Effector CD4-positive, alpha-beta T cell (primary cell): Measurements from ENCODE around the gene OR10A2.
"Not testable (repeated sequence)": the region's sequence is repeated elsewhere in the genome, so short reads cannot be mapped to it uniquely, and the experiment has no call there.

ENCODE experiments used
- DNase-seq: peaks from one replicate; pipeline ENCODE4 v3.0.0-alpha.2; 2020

OR10A2 gene

GRCh38 chr11:6888830-6889229, 26.0 kb downstream of the OR10A2 start:
- no peak for DNase-seq

- DNase-seq, result no peak
Observed at GRCh38 chr11:6889835-6890234, 27.0 kb downstream of the OR10A2 start.

- no peak for DNase-seq
Observed at GRCh38 chr11:6892400-6892799, 29.5 kb downstream of the OR10A2 start, which contains the start of gene OR2D2. OR2D2 (minus strand) TSS chr11:6892500; CDS start chr11:6892500, 0 bp downstream.

- no peak for DNase-seq
Observed at GRCh38 chr11:6894097-6894496, 31.2 kb downstream of the OR10A2 start.

GRCh38 chr11:6895010-6895409, 32.2 kb downstream of the OR10A2 start:
- no peak for DNase-seq

- DNase-seq, result no peak
Observed at GRCh38 chr11:6898911-6899310, 36.1 kb downstream of the OR10A2 start.

- no peak for DNase-seq
Observed at GRCh38 chr11:6900327-6900999, 37.6 kb downstream of the OR10A2 start.

- DNase-seq, result not testable (repeated sequence)
Observed at GRCh38 chr11:6904804-6905203, 41.9 kb downstream of the OR10A2 start.

- no peak for DNase-seq
Observed at GRCh38 chr11:6911378-6911777, 48.5 kb downstream of the OR10A2 start.

GRCh38 chr11:6911948-6912347, 49.1 kb downstream of the OR10A2 start:
- no peak for DNase-seq

GRCh38 chr11:6919698-6920097, 56.8 kb downstream of the OR10A2 start:
- DNase-seq, result no peak

- DNase-seq, result no peak
Observed at GRCh38 chr11:6920702-6921101, 57.8 kb downstream of the OR10A2 start, which contains the start of gene OR2D3. OR2D3 (plus strand) TSS chr11:6921002; CDS start chr11:6921002, 0 bp downstream.
